ENCODE results near the gene LCN6. TPM values are rescaled to one million over a fixed set of nuclear protein-coding genes. Genes with fewer than 3 reads are reported as not detected.

LCN6 gene
- total and polyA plus RNA-seq, 9 of the 15 experiments (the other 6 are each of a cell fraction or from before 2014, with no cell fraction given), result 0.10 to 0.45 (median 0.37) TPM; not detected in 5

DNA sequence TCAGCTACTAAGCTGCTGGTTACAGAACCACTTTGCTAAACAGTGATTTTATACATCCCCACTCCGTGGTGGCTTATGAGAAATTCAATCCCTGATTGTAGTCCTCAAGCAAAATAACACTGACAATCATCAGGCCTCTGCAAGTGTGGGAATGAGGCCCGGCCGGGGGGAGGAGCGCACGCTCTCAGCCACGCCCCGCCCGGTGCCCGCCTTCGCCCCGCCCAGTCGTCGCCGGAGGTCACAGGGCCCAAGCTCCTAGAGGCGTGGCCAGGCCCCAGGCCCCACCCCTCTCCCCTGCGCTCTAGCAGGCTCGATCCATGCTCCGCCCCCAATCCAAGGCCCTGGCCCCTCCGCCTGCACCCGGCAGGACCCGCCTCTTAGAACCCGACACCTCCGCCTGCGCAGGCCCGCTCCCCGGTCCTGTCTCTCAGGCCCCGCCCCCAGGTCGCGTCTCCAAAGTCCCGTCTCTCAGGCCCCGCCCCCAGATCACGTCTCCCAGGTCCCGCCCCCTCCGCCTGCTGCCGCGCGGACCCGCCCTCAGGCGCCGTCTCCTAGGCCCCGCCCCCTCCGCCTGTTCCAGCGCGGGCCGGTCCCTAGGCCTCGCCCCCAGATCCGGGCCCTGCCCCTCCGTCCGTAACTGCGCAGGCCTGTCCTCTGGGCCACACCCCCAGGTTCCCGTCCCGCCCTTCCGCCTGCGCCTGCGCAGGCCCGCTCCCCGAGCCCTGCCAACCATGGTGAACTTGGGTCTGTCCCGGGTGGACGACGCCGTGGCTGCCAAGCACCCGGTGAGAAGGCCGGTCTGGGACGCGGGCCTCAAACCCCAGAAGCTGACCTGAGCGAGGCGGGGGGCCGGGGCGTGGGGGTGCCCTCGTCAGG, 42.6 kb upstream of the LCN6 start, which contains the start of gene TMEM141 (continued):
- TF ChIP-seq STAT5B (CRISPR knock-in tag; IDR thresholded peaks at IDR 0.05), result no peak
- no peak for TF ChIP-seq ZNF589 (CRISPR knock-in tag; IDR thresholded peaks at IDR 0.05; ENCODE audit: low read depth)
- TF ChIP-seq CBX3 (IDR thresholded peaks at IDR 0.05; ENCODE audit: borderline replicate concordance in 1 of 2, low read length in 2 of 2), result no peak
- TF ChIP-seq, protein P1, sequence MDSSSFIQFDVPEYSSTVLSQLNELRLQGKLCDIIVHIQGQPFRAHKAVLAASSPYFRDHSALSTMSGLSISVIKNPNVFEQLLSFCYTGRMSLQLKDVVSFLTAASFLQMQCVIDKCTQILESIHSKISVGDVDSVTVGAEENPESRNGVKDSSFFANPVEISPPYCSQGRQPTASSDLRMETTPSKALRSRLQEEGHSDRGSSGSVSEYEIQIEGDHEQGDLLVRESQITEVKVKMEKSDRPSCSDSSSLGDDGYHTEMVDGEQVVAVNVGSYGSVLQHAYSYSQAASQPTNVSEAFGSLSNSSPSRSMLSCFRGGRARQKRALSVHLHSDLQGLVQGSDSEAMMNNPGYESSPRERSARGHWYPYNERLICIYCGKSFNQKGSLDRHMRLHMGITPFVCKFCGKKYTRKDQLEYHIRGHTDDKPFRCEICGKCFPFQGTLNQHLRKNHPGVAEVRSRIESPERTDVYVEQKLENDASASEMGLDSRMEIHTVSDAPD (CRISPR knock-in tag; IDR thresholded peaks at IDR 0.05), result no peak
- TF ChIP-seq, protein P2, sequence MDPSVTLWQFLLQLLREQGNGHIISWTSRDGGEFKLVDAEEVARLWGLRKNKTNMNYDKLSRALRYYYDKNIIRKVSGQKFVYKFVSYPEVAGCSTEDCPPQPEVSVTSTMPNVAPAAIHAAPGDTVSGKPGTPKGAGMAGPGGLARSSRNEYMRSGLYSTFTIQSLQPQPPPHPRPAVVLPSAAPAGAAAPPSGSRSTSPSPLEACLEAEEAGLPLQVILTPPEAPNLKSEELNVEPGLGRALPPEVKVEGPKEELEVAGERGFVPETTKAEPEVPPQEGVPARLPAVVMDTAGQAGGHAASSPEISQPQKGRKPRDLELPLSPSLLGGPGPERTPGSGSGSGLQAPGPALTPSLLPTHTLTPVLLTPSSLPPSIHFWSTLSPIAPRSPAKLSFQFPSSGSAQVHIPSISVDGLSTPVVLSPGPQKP (CRISPR knock-in tag; IDR thresholded peaks at IDR 0.05), result no peak
- TF ChIP-seq GATAD2A (IDR thresholded peaks at IDR 0.05), result 0 out of 2 replicates have a peak, but pooled peaks have one; percentile 52
- TF ChIP-seq TRIM28 (IDR thresholded peaks at IDR 0.05), result no peak
- peak; percentile 77 for TF ChIP-seq SUPT5H (IDR thresholded peaks at IDR 0.05)
- TF ChIP-seq RB1 (IDR thresholded peaks at IDR 0.05; ENCODE audit: low read depth), result peak; percentile 29
- TF ChIP-seq, protein P3, sequence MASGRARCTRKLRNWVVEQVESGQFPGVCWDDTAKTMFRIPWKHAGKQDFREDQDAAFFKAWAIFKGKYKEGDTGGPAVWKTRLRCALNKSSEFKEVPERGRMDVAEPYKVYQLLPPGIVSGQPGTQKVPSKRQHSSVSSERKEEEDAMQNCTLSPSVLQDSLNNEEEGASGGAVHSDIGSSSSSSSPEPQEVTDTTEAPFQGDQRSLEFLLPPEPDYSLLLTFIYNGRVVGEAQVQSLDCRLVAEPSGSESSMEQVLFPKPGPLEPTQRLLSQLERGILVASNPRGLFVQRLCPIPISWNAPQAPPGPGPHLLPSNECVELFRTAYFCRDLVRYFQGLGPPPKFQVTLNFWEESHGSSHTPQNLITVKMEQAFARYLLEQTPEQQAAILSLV (tag; IDR thresholded peaks at IDR 0.05), result no peak
- TF ChIP-seq, protein P4, sequence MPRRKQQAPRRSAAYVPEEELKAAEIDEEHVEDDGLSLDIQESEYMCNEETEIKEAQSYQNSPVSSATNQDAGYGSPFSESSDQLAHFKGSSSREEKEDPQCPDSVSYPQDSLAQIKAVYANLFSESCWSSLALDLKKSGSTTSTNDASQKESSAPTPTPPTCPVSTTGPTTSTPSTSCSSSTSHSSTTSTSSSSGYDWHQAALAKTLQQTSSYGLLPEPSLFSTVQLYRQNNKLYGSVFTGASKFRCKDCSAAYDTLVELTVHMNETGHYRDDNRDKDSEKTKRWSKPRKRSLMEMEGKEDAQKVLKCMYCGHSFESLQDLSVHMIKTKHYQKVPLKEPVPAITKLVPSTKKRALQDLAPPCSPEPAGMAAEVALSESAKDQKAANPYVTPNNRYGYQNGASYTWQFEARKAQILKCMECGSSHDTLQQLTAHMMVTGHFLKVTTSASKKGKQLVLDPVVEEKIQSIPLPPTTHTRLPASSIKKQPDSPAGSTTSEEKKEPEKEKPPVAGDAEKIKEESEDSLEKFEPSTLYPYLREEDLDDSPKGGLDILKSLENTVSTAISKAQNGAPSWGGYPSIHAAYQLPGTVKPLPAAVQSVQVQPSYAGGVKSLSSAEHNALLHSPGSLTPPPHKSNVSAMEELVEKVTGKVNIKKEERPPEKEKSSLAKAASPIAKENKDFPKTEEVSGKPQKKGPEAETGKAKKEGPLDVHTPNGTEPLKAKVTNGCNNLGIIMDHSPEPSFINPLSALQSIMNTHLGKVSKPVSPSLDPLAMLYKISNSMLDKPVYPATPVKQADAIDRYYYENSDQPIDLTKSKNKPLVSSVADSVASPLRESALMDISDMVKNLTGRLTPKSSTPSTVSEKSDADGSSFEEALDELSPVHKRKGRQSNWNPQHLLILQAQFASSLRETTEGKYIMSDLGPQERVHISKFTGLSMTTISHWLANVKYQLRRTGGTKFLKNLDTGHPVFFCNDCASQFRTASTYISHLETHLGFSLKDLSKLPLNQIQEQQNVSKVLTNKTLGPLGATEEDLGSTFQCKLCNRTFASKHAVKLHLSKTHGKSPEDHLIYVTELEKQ (CRISPR knock-in tag; IDR thresholded peaks at IDR 0.05), result no peak
- no peak for TF ChIP-seq ZNF143 (CRISPR knock-in tag; IDR thresholded peaks at IDR 0.05)
- no peak for TF ChIP-seq NONO (IDR thresholded peaks at IDR 0.05; ENCODE audit: low read depth in 2 of 2, low read length in 1 of 2)
- TF ChIP-seq SREBF1 (IDR thresholded peaks at IDR 0.05; ENCODE audit: borderline replicate concordance, low read depth, low read length), result no peak
- TF ChIP-seq, protein P5, sequence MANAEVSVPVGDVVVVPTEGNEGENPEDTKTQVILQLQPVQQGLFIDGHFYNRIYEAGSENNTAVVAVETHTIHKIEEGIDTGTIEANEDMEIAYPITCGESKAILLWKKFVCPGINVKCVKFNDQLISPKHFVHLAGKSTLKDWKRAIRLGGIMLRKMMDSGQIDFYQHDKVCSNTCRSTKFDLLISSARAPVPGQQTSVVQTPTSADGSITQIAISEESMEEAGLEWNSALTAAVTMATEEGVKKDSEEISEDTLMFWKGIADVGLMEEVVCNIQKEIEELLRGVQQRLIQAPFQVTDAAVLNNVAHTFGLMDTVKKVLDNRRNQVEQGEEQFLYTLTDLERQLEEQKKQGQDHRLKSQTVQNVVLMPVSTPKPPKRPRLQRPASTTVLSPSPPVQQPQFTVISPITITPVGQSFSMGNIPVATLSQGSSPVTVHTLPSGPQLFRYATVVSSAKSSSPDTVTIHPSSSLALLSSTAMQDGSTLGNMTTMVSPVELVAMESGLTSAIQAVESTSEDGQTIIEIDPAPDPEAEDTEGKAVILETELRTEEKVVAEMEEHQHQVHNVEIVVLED (CRISPR knock-in tag; IDR thresholded peaks at IDR 0.05), result peak; percentile 21; the same call in 1 of the 2 replicates
- no peak; the same call in none of the 2 replicates for TF ChIP-seq L3MBTL2 (IDR thresholded peaks at IDR 0.05)
- TF ChIP-seq SMAD3 (CRISPR knock-in tag; conservative IDR thresholded peaks at IDR 0.05), result no peak
- TF ChIP-seq NR2C1 (IDR thresholded peaks at IDR 0.05), result no peak
- TF ChIP-seq NR2C1 (tag; IDR thresholded peaks at IDR 0.05), result no peak
- TF ChIP-seq ETV1 (tag; conservative IDR thresholded peaks at IDR 0.05; ENCODE audit: low read depth), result no peak

All from K562 (cell line).